ENCODE measurements around the gene CCDC137. TPM values are rescaled to one million over a fixed set of nuclear protein-coding genes. Genes with fewer than 3 reads are reported as not detected.

CCDC137 gene
- total and polyA plus RNA-seq, 2 of the 13 experiments (the other 11 are each of a cell fraction or from before 2014, with no cell fraction given), result 14.6 to 39.1 TPM

- TF ChIP-seq ARID5B (CRISPR knock-in tag; IDR thresholded peaks at IDR 0.05) (no peak), BATF2 (CRISPR knock-in tag; IDR thresholded peaks at IDR 0.05) (peak; percentile 80; the same call in 1 of the 2 replicates), ZBTB7B (CRISPR knock-in tag; IDR thresholded peaks at IDR 0.05) (no peak), ZNF282 (IDR thresholded peaks at IDR 0.05; ENCODE audit: partially characterized antibody) (no peak), ZNF512 (CRISPR knock-in tag; IDR thresholded peaks at IDR 0.05) (no peak)
Measured at GRCh38 chr17:81684442-81684911, 17.9 kb downstream of the CCDC137 start (continued).

- no peak for DNase-seq (ENCODE audit: low spot score)
- TF ChIP-seq ELF3 (CRISPR knock-in tag; IDR thresholded peaks at IDR 0.05) (no peak), HIC2 (CRISPR knock-in tag; IDR thresholded peaks at IDR 0.05; ENCODE audit: low read depth) (no peak), CREB1 (IDR thresholded peaks at IDR 0.05) (no peak), CREB1 (CRISPR knock-in tag; IDR thresholded peaks at IDR 0.05) (no peak), KDM1A (CRISPR knock-in tag; IDR thresholded peaks at IDR 0.05) (no peak), DBP (CRISPR knock-in tag; IDR thresholded peaks at IDR 0.05; ENCODE audit: not compliant biosample characterization) (no peak), PCBP1 (IDR thresholded peaks at IDR 0.05; ENCODE audit: borderline replicate concordance, low read depth, low read length) (no peak), ZBTB38 (CRISPR knock-in tag; IDR thresholded peaks at IDR 0.05) (peak; percentile 83)
Measured at GRCh38 chr17:81685108-81685507, 18.6 kb downstream of the CCDC137 start.

More at GRCh38 chr17:81685108-81685507, 18.6 kb downstream of the CCDC137 start:
- Histone ChIP-seq H3K9ac (ENCODE audit: insufficient read depth, low read depth, low read length) (peak overlapping the region; percentile 94), H4K20me1 (ENCODE audit: insufficient read depth, low read length) (no peaks in the 10 kb centered on the region), H3K79me2 (ENCODE audit: insufficient read depth, low read length) (peaks cover 35% of the 10 kb centered on the region), H3K4me1 (ENCODE audit: insufficient read depth, low read length) (peaks cover 35% of the 10 kb centered on the region), H3K27me3 (ENCODE audit: control insufficient read depth in 1 of 2, insufficient read depth in 2 of 2, low read length in 2 of 2) (no peaks in the 10 kb centered on the region; a peak in 1 of 5 replicates), H3K4me3 (replicated peaks in 1 of 3; ENCODE audit: insufficient read depth in 1 of 3, low read depth in 2 of 3, low read length in 3 of 3) (peak overlapping the region; percentile 94 to 99 (median 96)), H3K27ac (ENCODE audit: extremely low read length, insufficient read depth, low read length) (peak overlapping the region; percentile 53), H3K36me3 (replicated peaks in 1 of 2; ENCODE audit: control insufficient read depth in 1 of 2, insufficient read depth in 2 of 2, low read length in 2 of 2) (peaks cover 38 to 48% of the 10 kb centered on the region in 2 experiments; a peak in 4 of 5 replicates), H2AFZ (ENCODE audit: low read length) (no peak overlapping the region), H3K4me2 (ENCODE audit: low read depth, low read length) (peak overlapping the region; percentile 94), H3K9me3 (ENCODE audit: low read length) (no peaks in the 10 kb centered on the region)
- in situ Hi-C loops (cut with HindIII; ENCODE audit: extremely low pct_ligation_motif_present, low pct_unique_long_range_greater_than_20kb) (no loop called here), intact Hi-C loops (cut with micrococcal nuclease; ENCODE audit: unreplicated experiment) (no loop called here)
- FAIRE-seq (no peak), ATAC-seq (no peak)
- ChIA-PET POLR2A (interaction anchor here (2.4 to 4.5 kb wide), 4 partner anchors 11 to 18 kb away, joined by 16 to 124 read pairs (median 47); partner anchors contain the start of genes CCDC137, MRPL12 and OXLD1), CTCF (ENCODE audit: low intra/inter-chr PET ratio, low total read pairs) (no interaction called here)
- WGBS (ENCODE audit: low lambda C conversion rate), result 59% methylated on average over 12 of the region's 12 CpGs
- no TSS peak for BruUV-seq (replicated peaks)
